AG10803 (cell line): ENCODE data around the gene AIG1.

Experiments used
- DNase-seq: peaks from one replicate; pipeline ENCODE4 v3.0.0; 2010; ENCODE audit warnings: low read depth
- H3K4me3 ChIP-seq: 2 replicates; pipeline ENCODE4 v1.5.1; 2011; ENCODE audit warnings: mild to moderate bottlenecking, low read length, control low read depth
- TF ChIP-seq, protein P1 (sequence below): conservative IDR thresholded peaks from 2 replicates; pipeline ENCODE4 v1.5.1; 2011; ENCODE audit warnings: mild to moderate bottlenecking, low read length, control low read depth, inconsistent platforms

Gene AIG1

DNA sequence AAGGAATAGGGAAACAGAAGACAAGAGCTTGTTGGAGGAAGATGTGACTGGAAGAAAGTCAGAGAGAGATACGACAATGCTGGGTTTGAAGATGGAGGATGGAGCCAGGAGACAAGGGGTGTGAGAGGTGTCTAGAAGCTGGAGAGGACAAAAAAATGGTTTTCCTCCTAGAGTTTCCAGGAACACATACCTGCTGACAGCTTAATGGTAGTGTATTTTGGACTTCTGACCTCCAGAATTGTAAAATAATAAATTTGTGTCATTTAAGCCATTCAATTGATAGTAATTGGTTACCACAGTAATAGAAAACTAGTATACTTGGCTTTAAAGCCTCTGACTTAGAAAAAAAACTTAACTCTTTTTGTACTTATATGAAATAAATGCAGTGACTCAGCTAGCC is 3.6 kb downstream of the AIG1 start:
- DNase-seq, result no peak
- TF ChIP-seq, protein P1, sequence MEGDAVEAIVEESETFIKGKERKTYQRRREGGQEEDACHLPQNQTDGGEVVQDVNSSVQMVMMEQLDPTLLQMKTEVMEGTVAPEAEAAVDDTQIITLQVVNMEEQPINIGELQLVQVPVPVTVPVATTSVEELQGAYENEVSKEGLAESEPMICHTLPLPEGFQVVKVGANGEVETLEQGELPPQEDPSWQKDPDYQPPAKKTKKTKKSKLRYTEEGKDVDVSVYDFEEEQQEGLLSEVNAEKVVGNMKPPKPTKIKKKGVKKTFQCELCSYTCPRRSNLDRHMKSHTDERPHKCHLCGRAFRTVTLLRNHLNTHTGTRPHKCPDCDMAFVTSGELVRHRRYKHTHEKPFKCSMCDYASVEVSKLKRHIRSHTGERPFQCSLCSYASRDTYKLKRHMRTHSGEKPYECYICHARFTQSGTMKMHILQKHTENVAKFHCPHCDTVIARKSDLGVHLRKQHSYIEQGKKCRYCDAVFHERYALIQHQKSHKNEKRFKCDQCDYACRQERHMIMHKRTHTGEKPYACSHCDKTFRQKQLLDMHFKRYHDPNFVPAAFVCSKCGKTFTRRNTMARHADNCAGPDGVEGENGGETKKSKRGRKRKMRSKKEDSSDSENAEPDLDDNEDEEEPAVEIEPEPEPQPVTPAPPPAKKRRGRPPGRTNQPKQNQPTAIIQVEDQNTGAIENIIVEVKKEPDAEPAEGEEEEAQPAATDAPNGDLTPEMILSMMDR, result no peak
- H3K4me3 ChIP-seq, result no peak overlapping the region

DNA sequence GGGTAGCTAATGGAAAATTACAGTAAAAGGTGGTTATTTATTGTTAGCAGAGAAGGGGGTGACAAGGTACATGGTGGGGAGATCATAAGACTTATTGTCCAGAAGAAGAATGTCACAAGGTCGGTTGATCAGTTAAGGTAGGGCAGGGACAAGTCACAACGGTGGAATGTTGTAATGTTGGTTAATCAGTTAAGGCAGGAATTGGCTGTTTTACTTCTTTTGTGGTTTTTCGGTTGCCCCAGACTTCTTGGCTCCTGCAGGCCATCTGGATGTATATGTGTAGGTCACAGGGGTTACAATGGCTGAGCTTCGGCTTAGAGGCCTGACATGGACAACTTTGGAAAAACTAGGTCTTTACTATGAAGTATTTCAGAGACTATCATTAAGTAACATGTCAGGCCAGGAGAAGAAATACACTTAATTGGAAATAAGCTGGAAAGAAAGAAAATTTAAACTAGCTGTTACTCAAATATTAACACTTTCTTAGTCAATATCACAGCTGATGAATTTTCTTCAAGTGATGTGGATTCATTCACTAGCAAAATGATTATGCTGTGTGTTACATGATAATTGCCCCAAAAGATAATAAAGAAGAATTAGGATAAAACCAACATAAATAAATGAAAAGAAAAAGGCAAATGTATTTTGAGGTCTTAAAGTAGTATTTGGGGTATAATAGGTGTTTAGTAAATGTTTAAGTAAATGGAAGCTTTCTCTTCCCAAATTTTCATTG is 4.4 kb downstream of the AIG1 start:
- DNase-seq, result peak; percentile 58
- TF ChIP-seq, protein P1, result no peak

DNA sequence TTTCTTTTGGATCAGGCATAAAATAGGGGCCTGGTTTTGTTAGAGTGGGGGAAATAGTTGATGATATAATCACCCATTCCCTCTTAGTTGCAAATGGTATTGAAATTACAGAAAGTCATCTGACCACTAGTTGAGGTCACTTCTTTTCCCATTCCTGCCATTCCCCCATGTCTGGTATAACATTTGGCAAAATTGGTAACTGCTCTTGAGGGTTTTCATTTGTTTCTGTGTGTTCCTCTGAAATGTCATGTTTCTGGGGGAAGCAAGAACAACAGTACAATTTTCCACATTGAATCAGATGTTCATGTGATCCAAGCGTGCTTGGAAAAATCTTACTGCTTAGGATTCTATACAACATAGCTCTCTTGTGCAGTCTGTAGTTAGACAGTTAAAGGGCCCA is 7.3 kb downstream of the AIG1 start:
- H3K4me3 ChIP-seq, result no peak overlapping the region
- TF ChIP-seq, protein P1, result no peak
- peak; percentile 62 for DNase-seq

More for the DNA sequence above, 4.4 kb downstream of the AIG1 start:
- H3K4me3 ChIP-seq, result no peak overlapping the region

DNA sequence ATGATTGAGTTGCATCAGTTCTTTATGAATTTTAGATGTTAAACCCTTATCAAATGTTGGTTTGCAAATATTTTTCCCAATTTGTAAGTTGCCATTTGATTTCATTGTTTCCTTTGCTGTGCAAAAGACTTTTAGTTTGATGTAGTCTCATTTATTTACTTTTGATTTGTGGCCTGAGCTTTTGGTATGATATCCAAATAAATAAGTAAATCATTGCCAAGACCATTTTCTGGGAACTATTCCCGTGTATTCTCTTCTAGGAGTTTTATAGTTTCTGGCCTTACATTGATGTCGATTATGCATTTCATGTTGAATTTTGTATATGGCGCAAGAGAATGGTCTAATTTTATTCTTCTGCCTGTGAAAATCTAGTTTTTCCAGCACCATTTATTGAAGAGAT is 13.4 kb downstream of the AIG1 start:
- DNase-seq, result no peak
- TF ChIP-seq, protein P1, result no peak
- H3K4me3 ChIP-seq, result no peak overlapping the region

DNA sequence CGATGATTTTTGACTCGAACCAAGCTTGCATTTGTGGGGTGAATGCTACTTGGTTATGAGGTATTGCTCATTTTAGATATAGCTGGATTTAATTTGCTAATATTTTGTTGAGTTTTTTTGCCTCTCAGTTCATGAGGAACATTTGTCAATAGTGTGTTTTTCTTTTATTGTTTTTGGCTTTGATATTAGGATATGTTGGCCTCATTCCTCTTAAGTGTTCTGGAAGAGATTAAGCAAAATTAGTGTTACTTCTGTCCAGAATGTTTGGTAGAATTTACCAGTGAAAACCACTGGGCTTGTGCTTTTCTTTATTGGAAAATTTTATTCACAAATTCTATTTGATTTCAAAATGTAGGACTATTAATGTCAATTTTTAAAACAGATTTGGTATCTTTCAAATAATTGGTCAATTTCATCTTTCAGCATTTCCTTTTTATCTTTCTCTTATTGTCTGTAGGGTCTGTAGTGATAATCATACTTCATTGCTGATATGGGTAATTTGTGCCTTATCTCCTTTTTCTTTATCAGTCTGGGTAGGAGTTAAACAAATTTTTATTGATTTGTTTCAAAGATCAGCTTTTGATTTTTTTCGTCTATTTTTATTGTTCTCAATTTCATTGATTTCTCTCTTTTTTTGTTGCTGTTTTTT is 14.1 kb downstream of the AIG1 start:
- TF ChIP-seq, protein P1, result no peak
- DNase-seq, result peak; percentile 27
- H3K4me3 ChIP-seq, result no peak overlapping the region

DNA sequence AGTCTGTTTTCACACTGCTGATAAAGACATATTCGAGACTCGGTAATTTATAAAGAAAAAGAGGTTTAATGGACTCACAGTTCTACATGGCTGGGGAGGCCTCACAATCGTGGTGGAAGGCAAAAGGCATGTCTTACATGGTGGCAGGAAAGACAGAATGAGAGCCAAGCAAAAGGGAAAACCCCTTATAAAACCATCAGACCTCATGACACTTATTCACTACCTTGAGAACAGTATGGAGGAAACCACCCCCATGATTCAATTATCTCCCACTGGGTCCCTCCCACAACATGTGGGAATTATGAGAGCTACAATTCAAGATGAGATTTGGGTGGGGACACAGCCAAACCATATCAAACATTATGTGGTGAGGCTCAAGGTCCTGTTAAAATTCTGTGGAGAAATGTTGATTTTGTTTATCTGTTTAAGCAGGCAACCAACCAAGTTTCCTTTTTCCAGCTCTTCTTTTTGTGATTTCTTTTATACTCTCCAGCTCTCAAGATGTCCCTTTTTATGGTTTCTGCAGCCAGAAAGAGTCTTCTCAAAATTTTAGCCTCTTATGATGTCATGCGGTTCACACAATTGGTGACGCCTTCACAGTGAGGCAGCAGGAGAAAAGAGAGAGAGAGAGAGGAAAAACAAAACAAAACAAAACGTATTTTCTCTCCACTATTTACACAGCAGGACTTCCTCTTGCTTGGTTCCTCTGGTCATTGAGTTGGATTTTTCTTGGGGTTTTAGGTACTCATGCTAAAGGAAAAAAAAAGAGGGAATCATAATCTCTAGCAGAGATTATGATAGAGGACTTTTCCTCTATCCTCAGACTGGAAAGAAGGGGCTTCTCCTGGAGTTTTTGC is 18.0 kb downstream of the AIG1 start:
- no peak for DNase-seq
- TF ChIP-seq, protein P1, result no peak
- no peak overlapping the region for H3K4me3 ChIP-seq
